Amygdala (tissue), 56 donors: ENCODE results near the gene PREB.
A peak's percentile ranks its signal among the peaks of the same experiment; 100 is the strongest.
"Not testable (repeated sequence)": the region's sequence is repeated elsewhere in the genome, so short reads cannot be mapped to it uniquely, and the experiment has no call there.

Experiments
- DNase-seq, 56 donors: peaks; one replicate each; lab custom pipeline; 2025; lab: John Stamatoyannopoulos, UW

PREB gene, protein sequence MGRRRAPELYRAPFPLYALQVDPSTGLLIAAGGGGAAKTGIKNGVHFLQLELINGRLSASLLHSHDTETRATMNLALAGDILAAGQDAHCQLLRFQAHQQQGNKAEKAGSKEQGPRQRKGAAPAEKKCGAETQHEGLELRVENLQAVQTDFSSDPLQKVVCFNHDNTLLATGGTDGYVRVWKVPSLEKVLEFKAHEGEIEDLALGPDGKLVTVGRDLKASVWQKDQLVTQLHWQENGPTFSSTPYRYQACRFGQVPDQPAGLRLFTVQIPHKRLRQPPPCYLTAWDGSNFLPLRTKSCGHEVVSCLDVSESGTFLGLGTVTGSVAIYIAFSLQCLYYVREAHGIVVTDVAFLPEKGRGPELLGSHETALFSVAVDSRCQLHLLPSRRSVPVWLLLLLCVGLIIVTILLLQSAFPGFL

DNA sequence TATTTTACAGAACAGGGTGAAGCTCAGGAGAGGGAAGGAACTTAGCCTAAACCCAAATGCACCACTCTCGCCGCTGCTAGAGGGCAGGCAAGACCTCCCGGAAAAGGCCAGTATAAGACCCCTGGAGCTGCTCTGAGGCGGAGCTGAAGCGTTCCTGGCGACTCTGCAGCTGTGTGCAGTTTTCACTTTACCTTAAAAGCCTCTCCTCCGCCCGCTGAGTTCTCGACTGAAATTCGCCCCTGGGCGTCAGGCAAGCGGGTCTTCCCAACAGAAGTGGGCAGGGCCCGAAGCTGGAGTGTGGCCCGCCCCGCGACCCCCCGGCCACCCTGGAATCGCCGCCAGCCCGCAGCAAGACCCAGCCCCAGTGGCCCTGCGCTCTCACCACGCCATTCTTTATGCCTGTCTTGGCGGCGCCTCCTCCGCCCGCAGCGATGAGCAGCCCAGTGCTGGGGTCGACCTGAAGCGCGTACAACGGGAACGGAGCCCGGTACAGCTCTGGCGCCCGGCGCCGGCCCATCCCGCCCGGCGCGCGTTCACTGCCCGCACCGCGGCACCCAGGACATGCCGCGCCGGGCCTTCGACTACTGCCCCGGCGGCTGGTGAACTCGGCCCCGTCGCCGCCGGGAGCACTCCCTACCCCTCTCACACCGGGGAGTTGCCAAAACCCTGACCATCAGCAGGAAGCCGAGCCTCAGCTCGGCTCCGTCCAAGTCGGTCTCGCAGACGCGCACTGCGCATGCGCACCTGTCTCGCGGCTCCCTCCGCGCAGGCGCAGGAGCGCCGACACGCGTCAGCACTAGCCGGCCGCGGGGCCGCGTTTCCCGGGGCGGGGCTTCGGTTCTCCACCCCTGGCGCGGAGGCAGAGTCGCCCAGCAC is at the start of gene PREB:
Gene PREB (minus strand): TSS at position 732 of the 876 bp plus-strand sequence. CDS start 215 bp downstream, at position 517.
- peak; percentile 74 to 98 (median 91) for DNase-seq

DNA sequence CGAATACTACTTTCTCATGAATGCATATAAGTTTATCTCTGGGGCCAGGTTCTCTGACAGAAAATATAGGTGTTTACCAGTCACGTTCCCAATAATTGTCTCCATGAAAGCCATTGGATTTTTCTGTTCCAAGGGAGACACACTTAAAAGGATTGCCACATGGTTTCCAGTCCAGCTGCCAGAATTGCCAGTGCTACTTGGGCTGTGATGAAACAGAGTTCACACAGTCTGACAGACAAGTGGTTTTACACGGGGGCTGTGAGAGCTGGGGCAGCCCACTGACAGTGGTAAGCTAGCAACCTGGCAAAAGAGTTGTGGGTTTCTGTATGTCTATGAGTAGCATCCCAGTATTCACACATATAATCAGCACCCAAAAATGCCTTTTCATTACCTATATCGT is 49.7 kb upstream of the PREB start:
- DNase-seq = no peak

DNA sequence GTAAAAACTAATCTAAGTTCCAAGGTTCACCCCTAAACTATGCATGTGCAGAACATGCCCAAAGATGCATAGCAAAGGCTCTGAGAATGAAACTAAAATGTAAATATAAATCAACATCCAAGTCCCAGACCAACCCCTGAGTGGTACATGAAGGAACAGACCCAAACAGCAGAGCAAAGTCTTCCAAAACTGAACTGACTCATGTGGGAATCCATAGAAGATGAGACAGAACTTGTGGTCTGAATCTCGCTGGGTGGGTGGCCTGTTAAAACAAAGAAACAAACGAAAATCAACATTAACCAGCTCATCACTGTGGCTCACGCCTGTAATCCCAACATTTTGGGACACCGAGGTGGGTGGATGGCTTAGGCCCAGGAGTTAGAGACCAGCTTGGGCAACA is 47.9 kb upstream of the PREB start:
- no peak for DNase-seq

DNA sequence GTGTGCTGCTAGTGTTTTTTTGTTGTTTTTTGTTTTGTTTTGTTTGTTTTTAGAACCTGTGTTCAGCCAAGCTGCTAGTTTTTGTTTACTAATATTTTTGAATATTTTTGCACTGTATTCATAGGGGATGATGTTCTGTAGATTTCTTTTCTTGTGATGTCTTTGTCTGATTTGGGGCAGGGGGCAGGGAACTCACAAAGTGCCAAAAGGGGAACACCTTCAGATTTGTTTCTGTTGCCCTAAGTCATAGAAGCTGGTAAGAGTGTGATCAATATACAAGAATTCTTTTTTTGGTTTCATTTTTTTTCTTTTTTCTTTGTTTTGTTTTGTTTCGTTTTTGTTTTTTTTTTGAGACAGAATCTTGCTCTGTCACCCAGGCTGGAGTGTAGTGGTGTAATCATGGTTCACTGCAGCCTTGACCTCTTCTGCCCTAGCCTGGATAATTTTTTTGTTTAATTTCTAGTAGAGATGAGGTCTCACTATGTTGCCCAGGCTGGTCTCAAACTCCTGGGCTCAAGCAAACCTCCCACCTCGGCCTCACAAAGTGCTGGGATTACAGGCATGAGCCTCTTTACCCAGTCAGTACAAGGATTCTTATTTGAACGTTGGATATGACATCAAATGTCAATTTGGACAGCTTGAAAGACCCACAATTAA is 45.0 kb upstream of the PREB start:
- DNase-seq = no peak

DNA sequence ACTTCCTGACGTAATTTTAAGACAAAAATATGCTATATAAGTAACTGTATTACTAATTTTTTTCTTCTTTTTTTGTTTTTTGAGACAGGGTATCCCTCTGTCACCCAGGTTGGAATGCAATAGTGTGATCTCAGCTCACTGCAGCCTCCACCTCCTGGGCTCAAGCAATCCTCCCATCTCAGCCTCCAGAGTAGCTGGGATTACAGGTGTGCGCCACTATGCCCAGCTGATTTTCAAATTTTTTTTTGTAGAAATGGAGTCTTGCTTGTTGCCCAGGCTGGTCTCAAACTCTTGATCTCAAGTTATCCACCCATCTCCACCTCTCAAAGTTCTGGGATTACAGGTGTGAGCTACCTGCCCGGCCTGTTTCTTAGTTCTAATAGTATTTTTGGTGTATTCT is 44.0 kb upstream of the PREB start:
- DNase-seq = no peak

DNA sequence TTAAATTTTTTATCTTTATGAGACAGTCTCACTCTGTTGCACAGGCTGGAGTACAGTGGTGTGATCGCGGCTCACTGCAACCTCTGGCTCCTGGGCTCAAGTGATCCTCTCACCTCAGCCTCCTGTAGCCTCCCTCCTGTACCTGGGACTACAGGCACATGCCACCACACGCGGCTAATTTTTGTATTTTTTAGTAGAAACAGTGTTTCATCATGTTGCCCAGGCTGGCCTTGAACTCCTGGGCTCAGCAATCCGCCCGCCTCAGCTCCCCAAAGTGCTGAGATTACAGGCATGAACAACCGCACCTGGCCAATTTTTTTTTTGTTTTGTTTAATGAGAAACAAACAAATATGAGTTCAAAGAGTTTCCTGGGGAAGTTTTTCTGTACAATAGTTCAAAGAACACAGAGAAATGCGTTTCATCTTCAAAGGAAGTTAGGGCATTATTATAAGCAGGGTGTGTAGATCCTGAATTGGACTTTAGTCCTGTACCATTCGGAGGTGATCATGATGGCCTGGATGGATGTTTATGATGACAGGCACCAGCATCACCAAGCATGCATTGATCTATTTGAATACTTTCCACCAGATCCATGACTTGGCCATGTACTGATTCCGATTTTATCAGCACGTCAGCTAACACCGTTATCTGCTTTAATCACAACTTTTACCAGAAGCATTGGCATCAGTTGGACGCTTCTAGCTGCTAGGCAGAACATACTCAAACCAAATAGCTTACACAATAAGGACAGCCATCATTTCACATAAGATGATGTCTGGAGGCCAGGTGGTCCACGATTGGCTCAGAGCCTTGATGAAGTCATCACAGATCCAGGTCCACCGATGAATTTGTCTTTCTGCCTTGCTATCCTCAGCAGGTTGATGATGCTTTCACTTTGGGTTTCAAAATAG is 43.3 kb upstream of the PREB start:
- no peak for DNase-seq

DNA sequence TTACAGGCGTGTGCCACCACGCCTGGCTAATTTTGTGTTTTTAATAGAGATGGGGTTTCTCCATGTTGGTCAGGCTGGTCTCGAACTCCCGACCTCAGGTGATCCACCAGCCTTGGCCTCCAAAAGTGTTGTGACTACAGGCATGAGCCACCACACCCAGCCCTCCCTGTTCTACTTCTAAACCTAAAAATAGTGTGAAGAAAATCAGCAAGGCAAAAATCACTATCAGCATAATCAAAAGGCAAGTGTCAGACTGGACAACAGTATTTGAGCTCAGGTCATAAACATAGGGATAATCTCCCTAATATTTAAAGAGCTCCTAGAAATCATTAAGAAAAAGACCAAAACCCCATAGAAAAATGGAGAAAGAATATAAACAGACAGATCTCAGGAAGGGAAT is 41.3 kb upstream of the PREB start:
- DNase-seq = not testable (repeated sequence)

DNA sequence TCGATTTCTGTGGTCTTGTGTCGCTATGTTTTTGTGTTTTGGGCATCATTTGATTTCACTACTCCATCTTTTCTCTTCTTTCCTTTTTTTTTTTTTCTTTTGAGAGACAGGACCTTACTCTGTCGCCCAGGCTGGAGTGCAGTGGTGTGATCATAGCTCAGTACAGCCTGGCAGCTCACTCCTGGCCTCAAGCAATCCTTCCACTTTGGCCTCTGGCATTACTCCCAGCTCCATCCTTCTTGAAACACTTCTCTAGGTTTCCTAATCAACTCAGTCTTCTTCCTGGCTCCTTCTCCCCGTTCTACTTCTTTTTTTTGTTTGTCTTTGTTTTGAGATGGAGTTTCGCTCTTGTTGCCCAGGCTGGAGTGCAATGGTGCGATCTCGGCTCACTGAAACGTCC is 40.9 kb upstream of the PREB start:
- no peak for DNase-seq

DNA sequence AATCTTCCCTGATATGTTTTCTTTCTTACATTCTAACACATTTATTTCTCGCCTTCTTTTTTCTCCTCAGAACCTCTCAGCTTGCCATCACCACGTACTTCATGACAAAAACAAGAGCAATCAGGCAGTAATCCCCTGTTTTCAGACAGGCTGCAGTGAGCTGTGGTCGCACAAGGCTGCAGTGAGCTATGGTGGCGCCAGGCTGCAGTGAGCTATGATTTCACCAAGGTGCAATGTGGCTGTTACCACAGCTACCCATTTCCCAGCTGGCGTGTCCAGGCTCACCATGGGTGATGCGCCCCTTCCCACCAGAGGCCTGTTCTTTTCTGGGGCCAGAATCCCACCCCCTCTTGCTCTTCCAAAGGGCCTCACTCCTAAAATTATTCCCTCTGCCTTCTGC is 40.2 kb upstream of the PREB start:
- DNase-seq = no peak

DNA sequence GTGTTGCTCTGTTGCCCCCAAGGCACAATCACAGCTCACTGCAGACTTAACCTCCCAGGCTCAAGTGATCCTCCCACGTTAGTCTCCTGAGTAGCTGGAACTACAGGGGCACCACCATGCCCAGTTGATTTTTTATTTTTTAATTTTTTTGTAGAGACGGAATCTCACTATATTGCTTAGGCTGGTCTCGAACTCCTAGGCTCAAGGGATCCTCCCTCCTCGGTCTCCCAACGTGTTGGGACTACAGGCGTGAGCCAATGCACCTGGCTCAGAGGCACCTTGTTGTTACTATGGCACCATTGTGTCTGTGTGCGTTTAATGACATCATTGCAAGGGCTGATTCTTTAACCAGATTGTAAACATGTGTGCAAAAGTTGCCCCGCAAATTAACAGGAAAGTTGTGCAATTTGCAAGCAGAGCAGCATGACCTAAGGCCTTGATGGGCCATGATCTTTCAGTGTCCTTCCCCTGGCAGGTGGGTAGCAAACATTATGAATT is 37.0 kb upstream of the PREB start:
- no peak for DNase-seq

DNA sequence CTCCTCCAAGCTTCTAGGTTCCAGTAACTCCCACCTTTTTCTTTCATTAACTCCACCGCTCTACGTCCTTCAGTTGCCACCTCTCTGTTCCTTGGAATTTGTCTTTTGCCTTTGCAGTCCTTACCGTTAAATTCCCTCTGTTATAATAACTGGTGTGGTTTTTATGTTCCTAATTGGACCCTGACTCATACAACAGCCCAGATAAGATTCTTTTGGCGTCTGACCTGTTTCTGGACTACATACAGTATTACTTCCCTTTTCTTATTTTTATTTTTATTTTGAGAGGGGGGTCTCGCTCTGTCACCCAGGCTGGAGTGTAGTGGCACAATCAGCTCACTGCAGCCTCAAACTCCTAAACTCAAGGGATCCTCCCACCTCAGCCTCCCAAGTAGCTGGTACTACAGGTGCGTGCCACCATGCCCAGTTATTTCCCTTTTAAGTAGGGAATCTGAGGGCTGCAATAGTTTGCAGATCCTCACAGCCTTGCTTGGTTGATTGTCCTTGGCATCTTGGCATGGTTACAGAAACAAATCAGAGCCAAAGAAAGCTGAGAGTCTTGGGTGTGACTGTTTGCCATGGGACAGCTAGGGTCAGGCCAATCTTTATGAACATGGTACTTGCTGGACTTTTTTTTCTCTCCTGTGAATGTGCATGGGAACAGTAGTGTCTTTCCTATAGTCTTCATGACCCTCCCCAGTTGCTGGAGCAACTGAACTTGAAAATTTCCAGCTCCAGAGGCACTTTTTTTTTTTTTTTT is 36.3 kb upstream of the PREB start:
- DNase-seq = no peak

DNA sequence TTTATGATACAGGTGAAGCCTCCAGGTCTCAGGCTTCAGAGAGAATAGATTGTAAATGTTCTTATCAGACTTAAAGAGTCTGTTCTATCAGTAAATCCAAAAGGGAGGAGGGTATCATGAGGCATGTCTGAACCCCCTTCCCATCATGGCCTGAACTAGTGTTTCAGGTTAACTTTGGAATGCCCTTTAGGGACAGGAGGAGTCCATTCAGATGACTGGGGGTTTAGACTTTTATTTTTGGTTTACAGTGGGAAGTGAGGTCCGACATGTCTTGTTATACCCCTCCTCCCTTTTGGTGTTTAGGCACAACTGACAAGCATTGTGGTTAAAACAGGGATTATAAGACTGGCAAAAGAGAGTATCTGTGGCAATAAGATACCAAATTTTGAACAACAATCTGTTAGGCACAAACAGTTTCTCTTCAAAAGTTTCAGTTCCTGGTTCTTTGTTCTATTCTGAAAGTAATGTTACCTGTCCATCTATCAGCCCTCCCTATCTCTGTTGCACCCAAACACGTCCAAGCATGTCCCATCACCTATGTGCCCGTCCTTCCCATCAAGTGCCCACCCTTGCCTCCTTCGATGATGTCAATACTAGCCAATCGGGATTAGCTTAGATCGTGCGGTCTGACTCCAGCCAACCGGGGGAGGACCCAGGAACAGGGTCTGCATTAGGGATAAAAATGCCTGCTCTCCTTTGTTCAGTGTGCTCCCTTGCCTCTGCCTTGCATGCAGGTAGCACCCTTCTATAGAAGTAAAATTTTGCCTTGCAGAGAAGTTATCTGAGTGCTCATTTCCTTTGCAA is 30.7 kb upstream of the PREB start:
- DNase-seq = no peak

DNA sequence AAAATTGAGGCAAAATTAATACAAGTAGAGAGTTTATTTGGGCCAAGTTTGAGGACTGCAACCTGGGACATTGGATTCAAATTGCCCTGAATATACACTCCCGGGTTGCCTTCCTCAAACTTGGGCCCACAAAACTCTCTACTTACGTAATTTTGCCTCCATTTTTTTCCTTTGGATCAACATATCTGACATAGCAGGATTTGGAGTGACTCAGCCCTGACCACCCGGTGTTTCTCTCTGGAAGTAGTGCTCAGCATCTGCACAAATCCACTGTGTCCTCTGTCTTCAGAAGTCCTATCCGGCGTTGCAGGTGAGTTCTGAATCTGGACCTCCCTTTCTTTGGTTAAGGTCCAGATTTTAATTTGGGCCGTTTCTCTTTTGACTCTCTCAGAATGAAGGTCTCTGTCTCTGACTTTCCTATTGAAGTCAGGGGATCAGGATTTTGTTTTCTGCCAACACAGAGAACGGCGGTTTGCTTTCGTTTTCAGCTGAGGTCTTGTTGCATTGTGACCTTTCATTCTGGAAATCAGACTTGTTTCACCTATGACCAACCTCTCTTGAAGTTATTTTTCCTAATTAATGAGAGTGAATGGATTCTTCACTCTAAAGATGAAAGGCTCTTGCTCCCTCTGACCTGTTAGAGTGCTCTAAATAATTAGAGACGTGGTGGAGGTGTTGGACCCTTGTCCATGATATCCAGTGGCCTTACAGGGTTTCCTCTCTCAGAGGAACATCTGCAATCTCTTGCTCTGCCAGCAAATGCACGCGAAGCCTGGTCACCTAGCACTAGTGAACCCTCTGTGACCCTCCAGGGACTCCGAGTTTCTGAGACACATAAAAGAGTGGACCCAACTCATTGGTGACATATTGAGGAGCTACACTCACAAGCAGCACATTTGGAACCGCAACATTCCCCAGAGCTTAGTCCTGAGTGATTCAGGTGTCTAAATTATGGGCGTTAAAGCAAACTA is 28.0 kb upstream of the PREB start:
- no peak for DNase-seq

DNA sequence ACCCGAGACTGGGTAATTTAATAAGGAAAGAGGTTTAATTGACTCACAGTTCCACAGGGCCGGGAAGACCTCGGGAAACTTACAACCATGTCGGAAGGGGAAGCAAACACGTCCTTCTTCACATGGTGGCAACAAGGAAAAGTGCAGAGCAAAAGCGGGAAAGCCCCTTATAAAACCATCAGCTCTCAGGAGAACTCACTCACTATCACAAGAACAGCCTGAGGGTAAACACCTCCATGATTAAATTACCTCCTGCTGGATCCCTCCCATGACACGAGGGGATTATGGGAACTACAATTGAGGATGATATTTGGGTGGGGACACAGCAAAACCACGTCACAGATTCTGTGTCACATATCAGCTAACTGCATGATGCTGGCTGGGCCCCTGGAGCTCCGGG is 25.8 kb upstream of the PREB start:
- DNase-seq = no peak

DNA sequence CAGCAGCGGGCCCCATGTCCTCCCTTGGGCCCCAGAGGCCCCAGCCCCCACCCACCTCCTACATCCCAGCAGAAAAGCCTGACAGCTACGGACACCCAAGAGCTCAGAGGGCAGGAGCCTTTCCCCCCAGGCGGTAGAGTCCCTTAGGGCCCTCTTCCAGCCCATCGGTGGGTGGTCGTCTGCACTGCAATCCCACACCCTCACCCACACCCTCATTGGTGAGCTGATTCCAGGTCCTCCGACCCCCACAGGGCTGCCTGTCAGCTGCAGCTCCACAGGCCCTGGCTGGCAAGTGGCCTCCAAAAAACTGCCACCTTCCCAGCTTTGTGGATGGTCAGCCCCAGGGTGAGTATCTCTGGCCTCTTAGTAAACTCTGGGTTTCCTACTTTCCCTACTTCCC is 24.8 kb upstream of the PREB start:
- DNase-seq = no peak

DNA sequence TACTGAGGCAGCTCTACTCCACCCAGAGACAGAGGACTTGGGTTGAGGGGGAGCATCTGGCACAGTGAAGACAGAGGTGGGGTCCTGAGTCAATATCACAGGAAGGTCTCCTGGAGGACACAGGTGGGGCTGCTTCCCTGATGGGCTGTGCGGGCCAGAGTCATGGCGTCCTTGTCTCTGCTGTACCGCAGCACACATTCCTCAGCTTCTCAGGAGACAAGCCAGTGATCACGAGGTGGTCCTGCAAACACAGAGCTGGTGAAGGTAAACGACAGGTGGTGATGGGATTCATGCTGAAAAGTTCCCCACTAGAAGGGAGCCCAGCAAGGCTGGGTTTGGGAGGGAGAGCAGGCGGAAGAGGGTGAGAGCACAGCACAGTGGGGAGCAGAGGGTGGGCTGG is 24.0 kb upstream of the PREB start:
- no peak for DNase-seq

DNA sequence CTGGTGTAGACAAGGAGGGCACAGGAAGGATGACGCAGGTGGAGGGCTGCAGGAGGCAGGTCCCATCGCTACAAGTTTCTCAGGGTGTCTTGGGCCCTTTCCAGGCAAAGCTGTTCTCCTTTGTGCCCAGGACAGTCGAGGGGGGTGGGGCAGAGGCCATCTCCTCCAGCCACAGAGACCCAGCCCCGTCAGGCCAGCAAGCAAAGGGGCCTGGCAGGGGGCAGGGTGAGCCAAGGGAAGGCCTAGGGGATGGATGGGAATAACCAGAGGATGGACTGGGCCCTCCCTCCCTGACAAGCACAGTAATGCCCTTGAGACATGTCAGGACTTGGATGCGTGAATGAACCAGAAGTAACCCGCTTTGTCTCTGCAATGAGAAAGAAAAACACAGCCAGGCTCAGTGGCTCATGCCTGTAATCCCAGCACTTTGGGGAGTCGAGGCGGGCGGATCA is 20.7 kb upstream of the PREB start:
- DNase-seq = no peak
